ENCODE measurements around the gene ARFGEF3. TPM values are rescaled to one million over a fixed set of nuclear protein-coding genes. Genes with fewer than 3 reads are reported as not detected.

ARFGEF3 gene
- total RNA-seq, 1 experiment from 2014 or later: 0.71 TPM

DNA sequence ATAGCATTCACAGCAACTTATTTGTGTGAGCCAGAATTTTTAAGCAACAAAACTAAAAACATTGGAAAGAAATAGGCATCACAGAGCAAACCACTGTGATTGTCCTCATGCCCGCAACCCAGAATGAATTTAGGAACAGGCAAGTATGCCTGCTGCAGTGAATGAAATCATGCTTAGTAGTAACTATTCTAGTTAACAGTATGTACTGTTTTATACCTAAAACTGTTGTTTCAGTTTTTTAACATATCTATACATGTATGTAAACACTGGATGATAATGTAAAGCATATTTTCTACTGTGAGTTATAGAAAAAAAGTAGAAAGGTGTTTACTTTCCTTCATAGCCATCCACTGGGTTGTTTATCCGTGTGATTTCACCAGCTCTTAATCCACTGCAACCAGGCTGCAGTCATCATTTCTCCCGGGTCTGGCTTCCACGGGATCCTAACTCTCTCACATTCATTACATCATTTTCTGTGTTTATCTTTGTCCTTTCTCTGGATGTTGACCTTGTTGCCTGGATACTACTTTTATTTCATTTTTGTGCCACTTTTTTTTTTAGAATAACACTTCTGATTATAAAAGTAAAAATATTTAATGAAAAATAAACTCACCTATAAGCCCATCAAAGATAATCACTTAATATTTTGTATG lies 3.6 kb upstream of the ARFGEF3 start:
- ChIA-PET POLR2A (ENCODE audit: low non-redundant PET) (no interaction called here), CTCF (no interaction called here)
- Histone ChIP-seq H3K4me3 (ENCODE audit: low read depth, low read length, poor library complexity, severe bottlenecking) (no peak overlapping the region), H3K27ac (ENCODE audit: low read depth, low read length, poor library complexity, severe bottlenecking) (no peak overlapping the region), H3K27me3 (replicated peaks; ENCODE audit: insufficient read depth, low read depth, low read length, poor library complexity) (peaks cover 63% of the 10 kb centered on the region), H3K9me3 (ENCODE audit: low read depth, low read length, poor library complexity, severe bottlenecking) (no peaks in the 10 kb centered on the region), H3K36me3 (ENCODE audit: insufficient read depth, low read length, poor library complexity, severe bottlenecking) (no peaks in the 10 kb centered on the region), H3K4me1 (ENCODE audit: insufficient read depth, low read length, poor library complexity, severe bottlenecking) (no peaks in the 10 kb centered on the region)
- no TSS peak for BruUV-seq (replicated peaks)
- intact Hi-C loops (cut with micrococcal nuclease; ENCODE audit: unreplicated experiment): no loop called here
- DNase-seq (ENCODE audit: low spot score): no peak
- TF ChIP-seq, protein P1, sequence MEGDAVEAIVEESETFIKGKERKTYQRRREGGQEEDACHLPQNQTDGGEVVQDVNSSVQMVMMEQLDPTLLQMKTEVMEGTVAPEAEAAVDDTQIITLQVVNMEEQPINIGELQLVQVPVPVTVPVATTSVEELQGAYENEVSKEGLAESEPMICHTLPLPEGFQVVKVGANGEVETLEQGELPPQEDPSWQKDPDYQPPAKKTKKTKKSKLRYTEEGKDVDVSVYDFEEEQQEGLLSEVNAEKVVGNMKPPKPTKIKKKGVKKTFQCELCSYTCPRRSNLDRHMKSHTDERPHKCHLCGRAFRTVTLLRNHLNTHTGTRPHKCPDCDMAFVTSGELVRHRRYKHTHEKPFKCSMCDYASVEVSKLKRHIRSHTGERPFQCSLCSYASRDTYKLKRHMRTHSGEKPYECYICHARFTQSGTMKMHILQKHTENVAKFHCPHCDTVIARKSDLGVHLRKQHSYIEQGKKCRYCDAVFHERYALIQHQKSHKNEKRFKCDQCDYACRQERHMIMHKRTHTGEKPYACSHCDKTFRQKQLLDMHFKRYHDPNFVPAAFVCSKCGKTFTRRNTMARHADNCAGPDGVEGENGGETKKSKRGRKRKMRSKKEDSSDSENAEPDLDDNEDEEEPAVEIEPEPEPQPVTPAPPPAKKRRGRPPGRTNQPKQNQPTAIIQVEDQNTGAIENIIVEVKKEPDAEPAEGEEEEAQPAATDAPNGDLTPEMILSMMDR (conservative IDR thresholded peaks at IDR 0.05; ENCODE audit: low read depth, low read length): no peak
- no peak for TF ChIP-seq EZH2 (IDR thresholded peaks at IDR 0.05; ENCODE audit: borderline replicate concordance, low read depth, low read length, poor library complexity, severe bottlenecking)

DNA sequence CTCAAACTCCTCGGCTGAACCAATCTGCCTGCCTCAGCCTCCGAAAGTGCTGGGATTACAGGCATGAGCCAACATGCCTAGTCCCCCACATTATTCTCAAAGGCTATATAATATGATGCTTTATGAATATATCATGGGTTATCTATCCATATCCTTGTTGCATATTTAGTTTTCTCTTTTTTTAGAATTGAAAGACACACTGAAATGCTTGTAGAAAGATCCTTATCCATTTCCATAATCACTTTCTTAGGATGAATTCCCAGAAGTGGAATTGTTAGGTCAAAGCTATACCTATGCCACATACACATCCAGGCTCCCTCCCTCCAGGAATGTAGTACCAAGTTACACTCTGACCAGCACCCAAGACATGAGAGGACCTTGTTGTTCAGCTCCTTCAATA lies 2.5 kb upstream of the ARFGEF3 start:
- ChIA-PET POLR2A (ENCODE audit: low non-redundant PET) (no interaction called here), CTCF (no interaction called here)
- no peaks in the 10 kb centered on the region for H3K9me3 ChIP-seq (ENCODE audit: low read depth, low read length, poor library complexity, severe bottlenecking)
- no peak for DNase-seq (ENCODE audit: low spot score)
- H3K4me3 ChIP-seq (ENCODE audit: low read depth, low read length, poor library complexity, severe bottlenecking): no peak overlapping the region
- TF ChIP-seq EZH2 (IDR thresholded peaks at IDR 0.05; ENCODE audit: borderline replicate concordance, low read depth, low read length, poor library complexity, severe bottlenecking): no peak
- TF ChIP-seq, protein P1 (conservative IDR thresholded peaks at IDR 0.05; ENCODE audit: low read depth, low read length): no peak
- intact Hi-C loops (cut with micrococcal nuclease; ENCODE audit: unreplicated experiment): no loop called here
- BruUV-seq (replicated peaks): no TSS peak
- no peaks in the 10 kb centered on the region for H3K4me1 ChIP-seq (ENCODE audit: insufficient read depth, low read length, poor library complexity, severe bottlenecking)
- peaks cover 74% of the 10 kb centered on the region for H3K27me3 ChIP-seq (replicated peaks; ENCODE audit: insufficient read depth, low read depth, low read length, poor library complexity)
- no peaks in the 10 kb centered on the region for H3K36me3 ChIP-seq (ENCODE audit: insufficient read depth, low read length, poor library complexity, severe bottlenecking)
- no peak overlapping the region for H3K27ac ChIP-seq (ENCODE audit: low read depth, low read length, poor library complexity, severe bottlenecking)

DNA sequence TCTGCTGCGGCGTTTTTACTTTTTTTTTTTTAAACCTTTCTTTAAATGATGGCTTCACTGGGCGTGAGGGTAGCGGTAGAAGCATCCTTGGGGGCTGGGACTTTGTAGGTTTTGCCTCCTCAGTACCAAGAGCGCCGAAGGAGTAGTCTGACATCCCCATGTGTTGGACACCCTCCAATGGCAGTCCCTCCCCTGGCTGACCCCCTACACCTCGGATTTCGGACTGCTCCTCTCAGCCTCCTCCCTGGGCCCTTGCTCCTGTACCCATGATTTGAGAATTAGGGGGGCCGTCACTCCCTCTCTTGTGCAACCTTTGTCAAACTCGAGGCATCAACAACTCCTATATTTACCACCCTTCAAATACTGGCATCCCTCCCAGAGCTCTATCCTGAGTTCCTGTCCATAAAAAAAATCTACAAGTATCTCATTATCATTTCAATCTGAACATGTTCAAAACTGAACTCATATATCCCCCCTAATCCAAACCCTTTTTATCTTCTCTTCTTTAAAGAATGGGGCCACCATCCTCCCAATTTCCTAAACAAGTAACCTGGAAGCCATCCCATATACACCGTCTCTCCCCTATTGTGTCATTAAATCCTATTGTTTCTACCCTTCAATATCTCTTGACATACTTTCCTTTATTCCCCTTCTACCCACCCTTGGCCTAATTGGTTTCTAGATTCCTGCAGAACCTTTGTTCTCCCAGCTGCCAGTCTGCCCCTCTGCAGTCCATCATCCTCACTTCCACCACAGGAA lies 1.2 kb upstream of the ARFGEF3 start:
- Histone ChIP-seq H3K27me3 (replicated peaks; ENCODE audit: insufficient read depth, low read depth, low read length, poor library complexity) (peaks cover 80% of the 10 kb centered on the region), H3K27ac (ENCODE audit: low read depth, low read length, poor library complexity, severe bottlenecking) (no peak overlapping the region), H3K36me3 (ENCODE audit: insufficient read depth, low read length, poor library complexity, severe bottlenecking) (no peaks in the 10 kb centered on the region), H3K9me3 (ENCODE audit: low read depth, low read length, poor library complexity, severe bottlenecking) (no peaks in the 10 kb centered on the region), H3K4me1 (ENCODE audit: insufficient read depth, low read length, poor library complexity, severe bottlenecking) (no peaks in the 10 kb centered on the region), H3K4me3 (ENCODE audit: low read depth, low read length, poor library complexity, severe bottlenecking) (no peak overlapping the region)
- DNase-seq (ENCODE audit: low spot score): no peak
- no TSS peak for BruUV-seq (replicated peaks)
- ChIA-PET CTCF (interaction anchor here (0.5 kb wide), 1 partner anchor 34 kb away, joined by 6 read pairs; no protein-coding TSS in a partner anchor), POLR2A (ENCODE audit: low non-redundant PET) (no interaction called here)
- intact Hi-C loops (cut with micrococcal nuclease; ENCODE audit: unreplicated experiment): no loop called here
- TF ChIP-seq, protein P1 (conservative IDR thresholded peaks at IDR 0.05; ENCODE audit: low read depth, low read length): no peak
- no peak for TF ChIP-seq EZH2 (IDR thresholded peaks at IDR 0.05; ENCODE audit: borderline replicate concordance, low read depth, low read length, poor library complexity, severe bottlenecking)

Measured in A673 (cell line).